Stimulated activated CD4-positive, alpha-beta T cell treated with anti-CD3 and anti-CD28 coated beads, Interleukin-4, amount 100 ng/mL, for 48 hours (primary cell): ENCODE results near the gene TENM3.

ENCODE experiments used
- DNase-seq, 2 donors: peaks; one replicate each; pipeline ENCODE4 v3.0.0-alpha.2; 2020; ENCODE audit warnings: low read depth in 2 of 2

The TENM3 gene

GRCh38 chr4:182736207-182736606 is 493.0 kb downstream of the TENM3 start:
- DNase-seq = no peak

- no peak for DNase-seq
Observed at GRCh38 chr4:182738283-182739047, 495.3 kb downstream of the TENM3 start.

- DNase-seq = no peak
Observed at GRCh38 chr4:182740256-182740655, 497.1 kb downstream of the TENM3 start.

- no peak for DNase-seq
Observed at GRCh38 chr4:182741054-182741453, 497.9 kb downstream of the TENM3 start.

GRCh38 chr4:182741914-182742313 is 498.7 kb downstream of the TENM3 start:
- DNase-seq = no peak

- DNase-seq = no peak
Observed at GRCh38 chr4:182743815-182744214, 500.6 kb downstream of the TENM3 start.

- DNase-seq = no peak
Observed at GRCh38 chr4:182745237-182745636, 502.0 kb downstream of the TENM3 start.

- DNase-seq = no peak
Observed at GRCh38 chr4:182746876-182747275, 503.7 kb downstream of the TENM3 start.

- DNase-seq = no peak
Observed at GRCh38 chr4:182748283-182748682, 505.1 kb downstream of the TENM3 start.

GRCh38 chr4:182748949-182749348 is 505.7 kb downstream of the TENM3 start:
- DNase-seq = no peak

GRCh38 chr4:182749667-182750167 is 506.5 kb downstream of the TENM3 start:
- no peak for DNase-seq

- DNase-seq = no peak
Observed at GRCh38 chr4:182752158-182752910, 509.1 kb downstream of the TENM3 start.

GRCh38 chr4:182754895-182755294 is 511.7 kb downstream of the TENM3 start:
- no peak for DNase-seq

- no peak for DNase-seq
Observed at GRCh38 chr4:182756161-182756690, 513.0 kb downstream of the TENM3 start.

- DNase-seq = no peak
Observed at GRCh38 chr4:182758273-182758672, 515.1 kb downstream of the TENM3 start.

- DNase-seq = no peak
Observed at GRCh38 chr4:182760551-182761043, 517.4 kb downstream of the TENM3 start.

- DNase-seq = no peak
Observed at GRCh38 chr4:182764137-182764536, 520.9 kb downstream of the TENM3 start.

GRCh38 chr4:182764642-182765041 is 521.4 kb downstream of the TENM3 start:
- no peak for DNase-seq

- no peak for DNase-seq
Observed at GRCh38 chr4:182765987-182766856, 523.0 kb downstream of the TENM3 start.

- DNase-seq = no peak
Observed at GRCh38 chr4:182766857-182767250, 523.7 kb downstream of the TENM3 start.

GRCh38 chr4:182768838-182769237 is 525.6 kb downstream of the TENM3 start:
- DNase-seq = no peak
